ENCODE measurements around the gene SEC24B.

Gene SEC24B

GRCh38 chr4:109462802-109463201 lies 29.2 kb downstream of the SEC24B start:
- no peak for TF ChIP-seq CTCF (IDR thresholded peaks at IDR 0.05; ENCODE audit: low read depth, low read length, missing control alignments)
- no peak for DNase-seq (ENCODE audit: extremely low read depth, low read depth)
- no peak overlapping the region for H3K4me3 ChIP-seq (replicated peaks; ENCODE audit: low read depth, low read length)

DNA sequence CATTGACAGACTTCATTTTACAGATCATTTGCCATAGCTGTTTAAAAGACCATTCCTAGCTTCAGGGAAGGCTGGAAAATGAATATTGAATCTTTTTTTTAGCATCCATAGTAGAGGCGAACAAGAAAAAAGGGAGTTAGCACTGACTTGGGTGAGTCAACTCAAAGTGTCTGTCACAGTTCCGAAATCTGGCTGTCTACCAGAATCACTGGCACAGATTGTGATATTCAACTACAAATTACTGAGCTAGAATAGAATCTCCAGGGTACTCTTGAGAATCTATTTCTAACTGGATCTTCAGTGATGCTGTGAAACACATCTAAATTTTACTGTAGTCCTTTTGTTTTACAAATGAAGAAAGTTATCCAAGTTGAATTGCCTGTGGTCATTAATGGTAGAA lies 31.5 kb downstream of the SEC24B start:
- no peak for TF ChIP-seq CTCF (IDR thresholded peaks at IDR 0.05; ENCODE audit: low read depth, low read length, missing control alignments)
- no peak overlapping the region for H3K4me3 ChIP-seq (replicated peaks; ENCODE audit: low read depth, low read length)
- no peak for DNase-seq (ENCODE audit: extremely low read depth, low read depth)

DNA sequence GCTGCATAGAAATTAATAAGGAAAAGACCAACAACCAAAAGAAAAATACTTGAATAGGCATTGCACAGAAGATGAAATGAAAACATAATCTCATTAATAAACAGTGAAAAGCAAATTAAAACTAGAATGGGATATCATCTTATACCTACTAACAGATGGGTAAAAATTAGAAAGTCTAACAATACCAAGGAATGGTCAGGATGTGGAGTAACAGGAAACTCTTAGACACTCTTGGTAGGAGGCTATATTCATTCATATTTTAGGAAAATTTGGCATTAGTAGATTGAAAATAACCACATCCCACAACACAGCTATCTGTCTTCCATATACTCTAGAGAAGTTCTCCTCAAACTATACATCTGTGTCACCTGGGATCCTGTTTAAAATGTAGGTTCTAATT lies 36.3 kb downstream of the SEC24B start:
- no peak for DNase-seq (ENCODE audit: extremely low read depth, low read depth)
- no peak overlapping the region for H3K4me3 ChIP-seq (replicated peaks; ENCODE audit: low read depth, low read length)
- no peak for TF ChIP-seq CTCF (IDR thresholded peaks at IDR 0.05; ENCODE audit: low read depth, low read length, missing control alignments)

DNA sequence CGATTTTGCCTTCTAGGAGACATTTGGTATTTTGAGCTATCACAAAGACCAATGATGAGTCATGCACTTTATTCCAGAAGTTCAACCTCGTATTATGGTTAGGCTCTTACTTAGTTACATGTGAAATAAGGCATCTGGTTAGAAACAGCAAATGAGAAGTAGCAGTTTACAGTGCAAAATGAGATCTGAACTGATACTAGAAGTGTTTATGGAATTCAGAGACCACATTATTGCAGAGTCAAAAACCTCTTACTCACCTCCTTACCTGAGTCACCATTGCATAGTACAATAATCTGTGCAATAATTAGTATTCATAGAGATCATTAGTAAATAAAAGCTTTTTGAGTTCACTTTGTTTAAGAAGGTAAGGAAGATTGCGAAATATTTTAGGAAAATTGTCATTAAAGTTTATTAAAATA lies 38.7 kb downstream of the SEC24B start:
- TF ChIP-seq CTCF (IDR thresholded peaks at IDR 0.05; ENCODE audit: low read depth, low read length, missing control alignments) = no peak
- DNase-seq (ENCODE audit: extremely low read depth, low read depth) = peak; percentile 46

DNA sequence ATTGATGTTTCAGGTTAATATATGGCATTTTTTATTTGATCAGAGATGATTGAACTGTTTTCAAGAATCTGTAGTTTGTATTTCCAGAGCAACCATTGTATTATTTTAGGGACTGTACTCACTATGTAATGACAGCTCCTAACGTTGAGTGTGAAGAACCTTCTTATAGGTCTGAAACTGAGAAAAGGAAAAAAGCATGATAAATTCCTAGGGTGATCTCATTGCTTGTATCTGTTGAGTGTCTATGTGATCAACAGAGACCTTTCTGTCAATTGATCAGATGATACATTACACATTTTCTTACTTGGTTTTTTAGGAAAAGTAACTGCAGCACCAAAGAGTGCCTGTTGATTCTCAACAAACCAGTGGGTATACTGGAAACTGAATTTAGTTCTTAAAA lies 40.2 kb downstream of the SEC24B start:
- no peak for DNase-seq (ENCODE audit: extremely low read depth, low read depth)
- no peak overlapping the region for H3K4me3 ChIP-seq (replicated peaks; ENCODE audit: low read depth, low read length)
- no peak for TF ChIP-seq CTCF (IDR thresholded peaks at IDR 0.05; ENCODE audit: low read depth, low read length, missing control alignments)

More for the DNA sequence above, 38.7 kb downstream of the SEC24B start:
- no peak overlapping the region for H3K4me3 ChIP-seq (replicated peaks; ENCODE audit: low read depth, low read length)

- TF ChIP-seq CTCF (IDR thresholded peaks at IDR 0.05; ENCODE audit: low read depth, low read length, missing control alignments) = no peak
- H3K4me3 ChIP-seq (replicated peaks; ENCODE audit: low read depth, low read length) = no peak overlapping the region
- DNase-seq (ENCODE audit: extremely low read depth, low read depth) = no peak
These were observed 52.4 kb downstream of the SEC24B start for GRCh38 chr4:109486007-109486406.

DNA sequence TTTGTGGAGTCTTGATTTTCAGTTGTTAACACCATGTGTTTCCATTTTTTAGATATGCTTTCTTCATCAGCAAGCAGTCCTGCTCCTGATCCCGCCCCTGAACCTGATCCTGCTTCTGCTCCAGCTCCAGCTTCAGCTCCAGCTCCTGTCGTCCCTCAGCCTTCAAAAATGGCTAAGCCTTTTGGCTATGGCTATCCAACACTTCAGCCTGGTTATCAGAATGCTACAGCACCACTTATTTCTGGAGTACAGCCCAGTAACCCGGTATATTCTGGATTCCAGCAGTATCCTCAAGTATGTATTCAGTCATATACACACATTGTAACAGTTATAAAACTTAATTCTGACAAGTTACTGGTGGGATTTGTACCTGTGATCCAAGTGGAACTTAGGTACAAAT lies 60.9 kb downstream of the SEC24B start:
- no peak for DNase-seq (ENCODE audit: extremely low read depth, low read depth)
- no peak for TF ChIP-seq CTCF (IDR thresholded peaks at IDR 0.05; ENCODE audit: low read depth, low read length, missing control alignments)
- no peak overlapping the region for H3K4me3 ChIP-seq (replicated peaks; ENCODE audit: low read depth, low read length)
